Colonic mucosa (tissue), 4 donors: ENCODE measurements around the gene LRRD1. TPM values are rescaled to one million over a fixed set of nuclear protein-coding genes. Genes with fewer than 3 reads are reported as not detected.
"Not testable (repeated sequence)": the region's sequence is repeated elsewhere in the genome, so short reads cannot be mapped to it uniquely, and the experiment has no call there.

Experiments used
- DNase-seq: peaks from one replicate; pipeline ENCODE4 v3.0.0-alpha.2; 2020
- H3K27ac ChIP-seq: fragments of 200-600 bp; one replicate; pipeline ENCODE4 v1.8.0; 2021
- H3K27me3 ChIP-seq: fragments of 200-600 bp; one replicate; pipeline ENCODE4 v1.8.0; 2021
- H3K36me3 ChIP-seq: fragments of 200-600 bp; one replicate; pipeline ENCODE4 v1.8.0; 2021
- H3K4me1 ChIP-seq: fragments of 200-600 bp; one replicate; pipeline ENCODE4 v1.8.0; 2021; ENCODE audit warnings: mild to moderate bottlenecking
- H3K4me3 ChIP-seq: fragments of 200-600 bp; one replicate; pipeline ENCODE4 v1.8.0; 2021
- H3K9ac ChIP-seq, 2 donors: one replicate each; pipeline ENCODE4 v1.7.0; 2013; ENCODE audit warnings: control low read depth in 2 of 2, low read depth in 2 of 2, low read length in 2 of 2
- H3K9me3 ChIP-seq: fragments of 200-600 bp; one replicate; pipeline ENCODE4 v1.8.0; 2021
- CTCF ChIP-seq: fragments of 200-600 bp; IDR thresholded peaks from one replicate; pipeline ENCODE4 v1.8.0; 2022; ENCODE audit warnings: antibody characterized with exemption, mild to moderate bottlenecking
- intact Hi-C: fragments of 100-400 bp; cut with DNase I; formaldehyde crosslinking; loops from one replicate; pipeline ENCODE4 v1.14.1; 2022
- total RNA-seq, 2 donors: library from RNA; stranded (reverse); fragmentation: NEBNext Ultra II Directional in 1 of 2; extraction: Animal tissue kit (Norgen Biotek cat#: 25700) in 1 of 2; gene quantifications; one replicate each; pipeline ENCODE4 v1.2.1, GENCODE V29; 2021
- donor health status: healthy.
- donor health status: DM: no; HTN: no; CAD: no.
- donor health status: DM: no; HTN: no; CAD: no.

The LRRD1 gene
- total RNA-seq, 2 donors from 2014 or later, result not detected

- no peaks in the 10 kb centered on the region for H3K36me3 ChIP-seq
- intact Hi-C loops, result no loop called here
- DNase-seq, result no peak
- H3K27me3 ChIP-seq, result no peaks in the 10 kb centered on the region
- no peak overlapping the region for H3K27ac ChIP-seq
- no peak overlapping the region for H3K4me3 ChIP-seq
- no peak overlapping the region for H3K9ac ChIP-seq
- TF ChIP-seq CTCF, result no peak
- no peaks in the 10 kb centered on the region for H3K9me3 ChIP-seq
- no peaks in the 10 kb centered on the region for H3K4me1 ChIP-seq
Measured at GRCh38 chr7:92206672-92207071, 27.7 kb upstream of the LRRD1 start.

- intact Hi-C loops, result no loop called here
- Histone ChIP-seq H3K4me3 (no peak overlapping the region), H3K27me3 (no peaks in the 10 kb centered on the region), H3K36me3 (no peaks in the 10 kb centered on the region), H3K9ac (no peak overlapping the region), H3K9me3 (no peaks in the 10 kb centered on the region), H3K4me1 (no peaks in the 10 kb centered on the region), H3K27ac (no peak overlapping the region)
- no peak for TF ChIP-seq CTCF
- DNase-seq, result no peak
Measured at GRCh38 chr7:92205987-92206386, 27.0 kb upstream of the LRRD1 start.

GRCh38 chr7:92200791-92201190 lies 21.8 kb upstream of the LRRD1 start:
- H3K27ac ChIP-seq, result no peak overlapping the region
- intact Hi-C loops, result no loop called here
- H3K36me3 ChIP-seq, result no peaks in the 10 kb centered on the region
- no peak overlapping the region for H3K4me3 ChIP-seq
- no peak overlapping the region for H3K9ac ChIP-seq
- H3K4me1 ChIP-seq, result no peaks in the 10 kb centered on the region
- no peaks in the 10 kb centered on the region for H3K9me3 ChIP-seq
- H3K27me3 ChIP-seq, result no peaks in the 10 kb centered on the region
- TF ChIP-seq CTCF, result no peak
- no peak for DNase-seq

DNA sequence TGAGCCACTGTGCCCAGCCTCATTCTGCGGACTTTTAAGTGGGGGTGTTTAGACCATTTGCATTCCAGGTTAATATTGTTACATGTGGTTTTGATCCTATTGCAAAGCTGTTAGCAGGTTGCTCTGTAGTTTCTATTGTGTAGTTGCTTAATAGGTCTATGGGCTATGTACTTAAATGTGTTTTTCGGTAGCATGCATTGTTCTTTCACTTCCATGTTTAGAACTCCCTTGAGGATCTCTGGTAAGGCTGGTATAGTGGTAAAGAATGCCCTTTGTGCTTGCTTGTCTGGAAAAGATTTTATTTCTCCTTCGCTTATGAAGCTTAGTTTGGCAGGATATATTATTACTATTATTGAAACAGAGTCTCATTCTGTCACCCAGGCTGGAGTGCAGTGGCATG lies 13.4 kb upstream of the LRRD1 start:
- Histone ChIP-seq H3K27ac (no peak overlapping the region), H3K9ac (no peak overlapping the region), H3K27me3 (no peaks in the 10 kb centered on the region), H3K4me1 (no peaks in the 10 kb centered on the region), H3K9me3 (no peaks in the 10 kb centered on the region), H3K36me3 (no peaks in the 10 kb centered on the region), H3K4me3 (no peak overlapping the region)
- no peak for TF ChIP-seq CTCF
- intact Hi-C loops, result no loop called here
- no peak for DNase-seq

- H3K27ac ChIP-seq, H3K4me3 ChIP-seq, H3K9me3 ChIP-seq, DNase-seq, H3K27me3 ChIP-seq, intact Hi-C loops, H3K9ac ChIP-seq, H3K36me3 ChIP-seq, H3K4me1 ChIP-seq: not testable (repeated sequence)
Measured at GRCh38 chr7:92189246-92189645, 10.3 kb upstream of the LRRD1 start.

GRCh38 chr7:92184294-92184693 lies 5.4 kb upstream of the LRRD1 start:
- intact Hi-C loops, result not testable (repeated sequence)

GRCh38 chr7:92177362-92177761 lies 1.6 kb downstream of the LRRD1 start:
- Histone ChIP-seq H3K4me1 (no peaks in the 10 kb centered on the region), H3K9ac (no peak overlapping the region), H3K36me3 (no peaks in the 10 kb centered on the region), H3K27me3 (no peaks in the 10 kb centered on the region), H3K27ac (no peak overlapping the region), H3K9me3 (no peaks in the 10 kb centered on the region), H3K4me3 (no peak overlapping the region)
- intact Hi-C loops, result no loop called here
- no peak for TF ChIP-seq CTCF
- DNase-seq, result no peak

More at GRCh38 chr7:92184294-92184693, 5.4 kb upstream of the LRRD1 start:
- H3K36me3 ChIP-seq, H3K9ac ChIP-seq, DNase-seq, H3K4me1 ChIP-seq, H3K9me3 ChIP-seq, H3K27ac ChIP-seq, H3K27me3 ChIP-seq, H3K4me3 ChIP-seq: not testable (repeated sequence)

GRCh38 chr7:92169529-92169928 lies 9.4 kb downstream of the LRRD1 start:
- DNase-seq, H3K36me3 ChIP-seq, H3K4me1 ChIP-seq, H3K4me3 ChIP-seq, intact Hi-C loops, H3K27ac ChIP-seq, H3K9me3 ChIP-seq, H3K9ac ChIP-seq, H3K27me3 ChIP-seq: not testable (repeated sequence)
